HG03575 (cell line): ENCODE data around the gene KCNMB2.

Experiments
- ATAC-seq: cut with Tn5 transposase; IDR thresholded peaks from one replicate; pipeline ENCODE4 v1.9.1; 2021; ENCODE audit not compliant: unreplicated experiment, insufficient number of reproducible peaks, low FRiP score; ENCODE audit errors: extremely low read depth

The KCNMB2 gene

GRCh38 chr3:178771511-178771910 is 235.3 kb downstream of the KCNMB2 start:
- ATAC-seq: no peak

GRCh38 chr3:178772746-178773145 is 236.5 kb downstream of the KCNMB2 start:
- ATAC-seq: no peak

- no peak for ATAC-seq
Observed at GRCh38 chr3:178773358-178773757, 237.1 kb downstream of the KCNMB2 start.

- ATAC-seq: no peak
Observed at GRCh38 chr3:178777718-178778411, 241.6 kb downstream of the KCNMB2 start.

- ATAC-seq: no peak
Observed at GRCh38 chr3:178778589-178778988, 242.4 kb downstream of the KCNMB2 start.

GRCh38 chr3:178785961-178786360 is 249.7 kb downstream of the KCNMB2 start:
- ATAC-seq: no peak

- ATAC-seq: no peak
Observed at GRCh38 chr3:178787960-178788359, 251.7 kb downstream of the KCNMB2 start.

GRCh38 chr3:178794711-178795110 is 258.5 kb downstream of the KCNMB2 start:
- no peak for ATAC-seq

- no peak for ATAC-seq
Observed at GRCh38 chr3:178795349-178795748, 259.1 kb downstream of the KCNMB2 start.

GRCh38 chr3:178802259-178802658 is 266.0 kb downstream of the KCNMB2 start:
- ATAC-seq: no peak

- ATAC-seq: no peak
Observed at GRCh38 chr3:178802993-178803693, 266.9 kb downstream of the KCNMB2 start.

- no peak for ATAC-seq
Observed at GRCh38 chr3:178804606-178805005, 268.4 kb downstream of the KCNMB2 start.

GRCh38 chr3:178805741-178806140 is 269.5 kb downstream of the KCNMB2 start:
- no peak for ATAC-seq

- ATAC-seq: no peak
Observed at GRCh38 chr3:178806651-178807050, 270.4 kb downstream of the KCNMB2 start.

- ATAC-seq: no peak
Observed at GRCh38 chr3:178807694-178808093, 271.5 kb downstream of the KCNMB2 start.

- no peak for ATAC-seq
Observed at GRCh38 chr3:178808748-178809147, 272.5 kb downstream of the KCNMB2 start.

GRCh38 chr3:178810181-178810580 is 273.9 kb downstream of the KCNMB2 start:
- ATAC-seq: no peak

- ATAC-seq: no peak
Observed at GRCh38 chr3:178822722-178823121, 286.5 kb downstream of the KCNMB2 start.

GRCh38 chr3:178823150-178823549 is 286.9 kb downstream of the KCNMB2 start:
- no peak for ATAC-seq

GRCh38 chr3:178823591-178824246 is 287.5 kb downstream of the KCNMB2 start:
- ATAC-seq: no peak
